ENCODE data around the gene GBA3. TPM values are rescaled to one million over a fixed set of nuclear protein-coding genes. Genes with fewer than 3 reads are reported as not detected.

The GBA3 gene
- total RNA-seq, 2 donors from 2014 or later = not detected

GRCh38 chr4:22736912-22737311 is 44.2 kb downstream of the GBA3 start:
- no peak for TF ChIP-seq CTCF (IDR thresholded peaks at IDR 0.05)
- ATAC-seq (ENCODE audit: insufficient number of reproducible peaks, low FRiP score, low read depth) (no peak), DNase-seq (ENCODE audit: low spot score) (no peak)
- Histone ChIP-seq H3K4me1 (ENCODE audit: control insufficient read depth in 1 of 2, low read depth in 2 of 2) (no peaks in the 10 kb centered on the region), H3K9me3 (no peaks in the 10 kb centered on the region), H3K27ac (no peak overlapping the region), H3K36me3 (no peaks in the 10 kb centered on the region), H3K27me3 (replicated peaks; ENCODE audit: insufficient read depth) (no peaks in the 10 kb centered on the region), H3K4me3 (no peak overlapping the region)

- Histone ChIP-seq H3K36me3 (no peaks in the 10 kb centered on the region), H3K27ac (no peak overlapping the region), H3K9me3 (no peaks in the 10 kb centered on the region), H3K4me1 (ENCODE audit: control insufficient read depth in 1 of 2, low read depth in 2 of 2) (no peaks in the 10 kb centered on the region), H3K4me3 (no peak overlapping the region), H3K27me3 (replicated peaks; ENCODE audit: insufficient read depth) (no peaks in the 10 kb centered on the region)
- ATAC-seq (ENCODE audit: insufficient number of reproducible peaks, low FRiP score, low read depth) (no peak), DNase-seq (ENCODE audit: low spot score) (no peak)
- no peak for TF ChIP-seq CTCF (IDR thresholded peaks at IDR 0.05)
Measured at GRCh38 chr4:22739968-22740367, 47.2 kb downstream of the GBA3 start.

- DNase-seq (ENCODE audit: low spot score) (no peak), ATAC-seq (ENCODE audit: insufficient number of reproducible peaks, low FRiP score, low read depth) (no peak)
- H3K9me3 ChIP-seq = no peaks in the 10 kb centered on the region
- TF ChIP-seq CTCF (IDR thresholded peaks at IDR 0.05) = no peak
- no peaks in the 10 kb centered on the region for H3K27me3 ChIP-seq (replicated peaks; ENCODE audit: insufficient read depth)
- no peaks in the 10 kb centered on the region for H3K4me1 ChIP-seq (ENCODE audit: control insufficient read depth in 1 of 2, low read depth in 2 of 2)
- no peak overlapping the region for H3K27ac ChIP-seq
- H3K4me3 ChIP-seq = no peak overlapping the region
- H3K36me3 ChIP-seq = no peaks in the 10 kb centered on the region
Measured at GRCh38 chr4:22741744-22742143, 49.0 kb downstream of the GBA3 start.

GRCh38 chr4:22743290-22743689 is 50.6 kb downstream of the GBA3 start:
- Histone ChIP-seq H3K36me3 (no peaks in the 10 kb centered on the region), H3K27ac (no peak overlapping the region), H3K4me1 (ENCODE audit: control insufficient read depth in 1 of 2, low read depth in 2 of 2) (no peaks in the 10 kb centered on the region), H3K9me3 (no peaks in the 10 kb centered on the region), H3K4me3 (no peak overlapping the region), H3K27me3 (replicated peaks; ENCODE audit: insufficient read depth) (no peaks in the 10 kb centered on the region)
- DNase-seq (ENCODE audit: low spot score) (no peak), ATAC-seq (ENCODE audit: insufficient number of reproducible peaks, low FRiP score, low read depth) (no peak)
- TF ChIP-seq CTCF (IDR thresholded peaks at IDR 0.05) = no peak

GRCh38 chr4:22744478-22745062 is 51.8 kb downstream of the GBA3 start:
- no peak overlapping the region for H3K4me3 ChIP-seq
- H3K4me1 ChIP-seq (ENCODE audit: control insufficient read depth in 1 of 2, low read depth in 2 of 2) = no peaks in the 10 kb centered on the region
- ATAC-seq (ENCODE audit: insufficient number of reproducible peaks, low FRiP score, low read depth) (no peak), DNase-seq (ENCODE audit: low spot score) (no peak)
- H3K27me3 ChIP-seq (replicated peaks; ENCODE audit: insufficient read depth) = no peaks in the 10 kb centered on the region
- no peak overlapping the region for H3K27ac ChIP-seq
- H3K9me3 ChIP-seq = no peaks in the 10 kb centered on the region
- no peaks in the 10 kb centered on the region for H3K36me3 ChIP-seq
- TF ChIP-seq CTCF (IDR thresholded peaks at IDR 0.05) = no peak

Data from thoracic aorta (tissue), 2 donors.